HG02642 (cell line): ENCODE measurements around the gene COL10A1.

ENCODE experiments used
- ATAC-seq: cut with Tn5 transposase; IDR thresholded peaks from one replicate; pipeline ENCODE4 v1.9.1; 2021; ENCODE audit warnings: mild to moderate bottlenecking; ENCODE audit not compliant: unreplicated experiment, poor library complexity

COL10A1 gene

GRCh38 chr6:116126032-116126431 is at the start of gene COL10A1:
Gene COL10A1, minus strand, starts transcription at chr6:116126132. Its CDS starts 640 bp downstream, at chr6:116125492.
- no peak for ATAC-seq

- ATAC-seq = no peak
Observed at GRCh38 chr6:116175344-116175743, 49.4 kb upstream of the COL10A1 start.

- ATAC-seq = no peak
Observed at GRCh38 chr6:116173928-116174327, 48.0 kb upstream of the COL10A1 start.

- no peak for ATAC-seq
Observed at GRCh38 chr6:116170358-116171057, 44.6 kb upstream of the COL10A1 start.

GRCh38 chr6:116169880-116170279 is 43.9 kb upstream of the COL10A1 start:
- no peak for ATAC-seq

- ATAC-seq = no peak
Observed at GRCh38 chr6:116168148-116168547, 42.2 kb upstream of the COL10A1 start.

- no peak for ATAC-seq
Observed at GRCh38 chr6:116166369-116166768, 40.4 kb upstream of the COL10A1 start.

- peak; percentile 74 for ATAC-seq
Observed at GRCh38 chr6:116165596-116165995, 39.7 kb upstream of the COL10A1 start.

GRCh38 chr6:116159782-116160524 is 34.0 kb upstream of the COL10A1 start:
- ATAC-seq = peak; percentile 45

GRCh38 chr6:116158641-116159040 is 32.7 kb upstream of the COL10A1 start:
- no peak for ATAC-seq

- no peak for ATAC-seq
Observed at GRCh38 chr6:116157391-116157790, 31.5 kb upstream of the COL10A1 start.

- ATAC-seq = no peak
Observed at GRCh38 chr6:116156405-116157326, 30.7 kb upstream of the COL10A1 start.

GRCh38 chr6:116154887-116155286 is 29.0 kb upstream of the COL10A1 start:
- no peak for ATAC-seq

GRCh38 chr6:116152620-116153019 is 26.7 kb upstream of the COL10A1 start:
- no peak for ATAC-seq

- no peak for ATAC-seq
Observed at GRCh38 chr6:116145803-116146675, 20.1 kb upstream of the COL10A1 start.

- ATAC-seq = no peak
Observed at GRCh38 chr6:116144605-116145004, 18.7 kb upstream of the COL10A1 start.

- no peak for ATAC-seq
Observed at GRCh38 chr6:116139917-116140316, 14.0 kb upstream of the COL10A1 start.

GRCh38 chr6:116136933-116137340 is 11.0 kb upstream of the COL10A1 start:
- ATAC-seq = peak; percentile 45

GRCh38 chr6:116136373-116136772 is 10.4 kb upstream of the COL10A1 start:
- peak; percentile 5 for ATAC-seq

GRCh38 chr6:116133453-116133852 is 7.5 kb upstream of the COL10A1 start:
- no peak for ATAC-seq
